Measurements from ENCODE around the gene ADARB2. TPM values are rescaled to one million over a fixed set of nuclear protein-coding genes. Genes with fewer than 3 reads are reported as not detected.

The ADARB2 gene
- total RNA-seq, 1 donor from 2014 or later = 1.8 TPM

DNA sequence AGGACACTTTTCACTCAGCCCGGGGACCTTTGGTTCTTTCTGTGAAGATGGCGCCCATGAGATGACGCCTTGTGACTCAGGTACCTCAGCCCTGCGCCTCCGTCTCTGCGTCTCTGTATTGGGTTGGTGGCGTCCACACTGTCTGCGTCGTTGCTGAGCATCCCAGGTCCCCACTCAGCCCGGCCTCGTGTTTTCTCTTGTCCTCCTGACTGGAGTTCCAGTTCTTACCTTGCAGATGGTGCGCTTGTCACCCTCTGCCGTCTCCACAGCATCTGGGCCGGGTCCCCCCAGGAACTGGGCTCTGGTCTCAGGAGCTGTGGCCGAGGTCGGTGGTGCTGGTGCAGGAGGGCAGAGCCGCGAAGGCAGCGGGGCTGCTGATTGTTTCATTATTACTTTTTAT, 530.7 kb downstream of the ADARB2 start:
- no peaks in the 10 kb centered on the region for H3K4me1 Mint-ChIP-seq
- no peaks in the 10 kb centered on the region for H3K36me3 Mint-ChIP-seq (ENCODE audit: low read depth)
- H3K27ac Mint-ChIP-seq (ENCODE audit: unreplicated experiment) = no peak overlapping the region
- H3K27me3 Mint-ChIP-seq (ENCODE audit: low read depth) = peaks cover 4% of the 10 kb centered on the region
- DNase-seq (ENCODE audit: low read depth, low spot score) = no peak
- TF ChIP-seq, protein P1, sequence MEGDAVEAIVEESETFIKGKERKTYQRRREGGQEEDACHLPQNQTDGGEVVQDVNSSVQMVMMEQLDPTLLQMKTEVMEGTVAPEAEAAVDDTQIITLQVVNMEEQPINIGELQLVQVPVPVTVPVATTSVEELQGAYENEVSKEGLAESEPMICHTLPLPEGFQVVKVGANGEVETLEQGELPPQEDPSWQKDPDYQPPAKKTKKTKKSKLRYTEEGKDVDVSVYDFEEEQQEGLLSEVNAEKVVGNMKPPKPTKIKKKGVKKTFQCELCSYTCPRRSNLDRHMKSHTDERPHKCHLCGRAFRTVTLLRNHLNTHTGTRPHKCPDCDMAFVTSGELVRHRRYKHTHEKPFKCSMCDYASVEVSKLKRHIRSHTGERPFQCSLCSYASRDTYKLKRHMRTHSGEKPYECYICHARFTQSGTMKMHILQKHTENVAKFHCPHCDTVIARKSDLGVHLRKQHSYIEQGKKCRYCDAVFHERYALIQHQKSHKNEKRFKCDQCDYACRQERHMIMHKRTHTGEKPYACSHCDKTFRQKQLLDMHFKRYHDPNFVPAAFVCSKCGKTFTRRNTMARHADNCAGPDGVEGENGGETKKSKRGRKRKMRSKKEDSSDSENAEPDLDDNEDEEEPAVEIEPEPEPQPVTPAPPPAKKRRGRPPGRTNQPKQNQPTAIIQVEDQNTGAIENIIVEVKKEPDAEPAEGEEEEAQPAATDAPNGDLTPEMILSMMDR (conservative IDR thresholded peaks at IDR 0.05) = no peak
- no peaks in the 10 kb centered on the region for H3K9me3 Mint-ChIP-seq
- H3K4me3 Mint-ChIP-seq = no peak overlapping the region

DNA sequence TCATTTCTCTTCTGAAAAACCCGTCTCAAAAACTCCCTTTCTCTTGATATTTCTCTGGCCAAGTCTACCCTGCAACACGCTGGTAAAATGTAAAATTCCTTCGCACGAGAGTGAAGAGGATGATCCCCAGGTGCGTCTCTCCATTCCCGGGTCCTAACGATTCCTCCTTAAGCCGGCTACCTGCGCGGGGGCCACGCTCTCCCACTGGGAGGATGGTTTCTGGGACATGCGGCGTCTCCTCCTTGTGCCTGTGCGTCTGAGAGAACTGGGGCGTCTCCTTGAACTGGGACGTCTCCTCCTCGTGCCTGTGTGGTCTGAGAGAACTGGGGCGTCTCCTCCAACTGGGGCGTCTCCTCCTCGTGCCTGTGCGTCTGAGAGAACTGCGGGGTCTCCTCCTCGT, 531.2 kb downstream of the ADARB2 start:
- no peak overlapping the region for H3K4me3 Mint-ChIP-seq
- no peak overlapping the region for H3K27ac Mint-ChIP-seq (ENCODE audit: unreplicated experiment)
- no peak for DNase-seq (ENCODE audit: low read depth, low spot score)
- no peaks in the 10 kb centered on the region for H3K9me3 Mint-ChIP-seq
- no peaks in the 10 kb centered on the region for H3K36me3 Mint-ChIP-seq (ENCODE audit: low read depth)
- TF ChIP-seq, protein P1 (conservative IDR thresholded peaks at IDR 0.05) = no peak
- no peaks in the 10 kb centered on the region for H3K4me1 Mint-ChIP-seq
- H3K27me3 Mint-ChIP-seq (ENCODE audit: low read depth) = peaks cover 1% of the 10 kb centered on the region

DNA sequence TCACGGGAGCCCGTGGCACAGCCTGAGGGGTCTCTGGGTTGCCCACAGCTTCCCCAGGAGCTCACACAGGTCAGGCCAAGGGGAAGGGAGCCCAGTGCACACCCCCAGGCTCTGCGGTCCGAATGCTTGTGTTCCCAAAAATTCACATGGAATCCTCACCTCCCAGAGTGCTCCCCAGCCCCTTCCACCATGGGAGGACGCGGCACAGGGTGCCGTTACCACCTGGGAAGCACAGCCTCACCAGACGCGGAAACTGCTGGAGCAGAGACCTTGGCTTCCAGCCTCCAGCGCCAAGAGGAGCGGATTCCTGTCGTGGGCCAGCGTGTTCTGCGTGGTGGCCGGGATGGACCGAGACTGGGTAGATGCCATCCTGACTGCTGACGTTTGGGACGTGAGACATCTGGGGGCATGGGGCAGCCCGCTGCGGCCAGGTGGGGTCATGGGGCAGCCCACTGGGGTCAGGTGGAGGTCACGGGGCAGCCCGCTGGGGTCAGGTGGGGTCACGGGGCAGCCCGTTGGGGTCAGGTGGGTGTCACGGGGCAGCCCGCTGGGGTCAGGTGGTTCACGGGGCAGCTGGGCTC, 531.8 kb downstream of the ADARB2 start:
- Mint-ChIP-seq H3K27me3 (ENCODE audit: low read depth) (no peaks in the 10 kb centered on the region), H3K36me3 (ENCODE audit: low read depth) (no peaks in the 10 kb centered on the region), H3K4me3 (no peak overlapping the region), H3K4me1 (peaks cover 4% of the 10 kb centered on the region), H3K9me3 (no peaks in the 10 kb centered on the region), H3K27ac (ENCODE audit: unreplicated experiment) (no peak overlapping the region)
- no peak for DNase-seq (ENCODE audit: low read depth, low spot score)
- TF ChIP-seq, protein P1 (conservative IDR thresholded peaks at IDR 0.05) = no peak

DNA sequence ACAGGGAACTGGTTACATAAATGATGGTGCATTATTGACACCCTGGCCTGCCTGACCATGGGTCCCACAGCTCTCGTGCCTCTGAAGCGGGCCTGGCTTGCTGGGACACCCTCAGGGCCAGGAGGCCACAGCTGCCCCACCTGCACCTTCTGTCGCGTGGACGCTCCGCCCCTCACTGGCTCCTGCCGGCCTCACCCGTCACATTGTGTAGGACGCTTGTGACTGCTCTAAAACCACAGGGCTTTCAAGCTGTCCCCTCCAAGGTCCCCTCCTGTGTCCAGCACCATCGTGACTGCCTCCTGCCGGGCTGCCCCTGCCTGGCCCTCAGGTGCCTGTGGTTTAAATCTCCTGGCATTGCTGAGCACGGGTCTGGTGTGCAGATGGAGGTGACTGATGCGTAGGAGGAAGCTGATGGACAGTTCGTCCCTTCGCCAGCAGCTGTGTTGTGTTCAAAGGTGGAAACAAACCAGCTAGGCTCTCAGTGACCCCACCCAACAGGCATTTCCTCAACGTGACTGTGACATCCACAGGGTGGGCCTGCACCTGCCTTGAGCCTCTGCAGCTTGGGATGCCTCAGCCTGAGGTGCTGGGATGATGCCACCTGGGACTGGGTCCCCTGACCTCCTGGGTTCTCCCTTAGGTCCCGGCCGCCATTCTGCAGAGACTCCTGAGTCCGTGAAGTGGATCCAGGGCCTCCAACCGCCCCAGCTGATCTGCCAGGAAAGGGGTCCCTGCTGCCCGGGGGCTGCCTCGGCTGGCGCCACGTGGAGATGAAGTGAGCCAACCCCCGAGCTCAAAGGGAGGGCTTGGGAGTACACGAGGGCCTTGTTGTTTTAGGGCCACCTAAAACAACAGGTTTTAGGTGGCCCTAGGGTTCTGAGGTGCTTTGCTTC, 532.6 kb downstream of the ADARB2 start:
- no peaks in the 10 kb centered on the region for H3K36me3 Mint-ChIP-seq (ENCODE audit: low read depth)
- no peaks in the 10 kb centered on the region for H3K27me3 Mint-ChIP-seq (ENCODE audit: low read depth)
- DNase-seq (ENCODE audit: low read depth, low spot score) = no peak
- TF ChIP-seq, protein P1 (conservative IDR thresholded peaks at IDR 0.05) = no peak
- H3K27ac Mint-ChIP-seq (ENCODE audit: unreplicated experiment) = no peak overlapping the region
- H3K9me3 Mint-ChIP-seq = no peaks in the 10 kb centered on the region
- peaks cover 5% of the 10 kb centered on the region for H3K4me1 Mint-ChIP-seq
- H3K4me3 Mint-ChIP-seq = no peak overlapping the region

DNA sequence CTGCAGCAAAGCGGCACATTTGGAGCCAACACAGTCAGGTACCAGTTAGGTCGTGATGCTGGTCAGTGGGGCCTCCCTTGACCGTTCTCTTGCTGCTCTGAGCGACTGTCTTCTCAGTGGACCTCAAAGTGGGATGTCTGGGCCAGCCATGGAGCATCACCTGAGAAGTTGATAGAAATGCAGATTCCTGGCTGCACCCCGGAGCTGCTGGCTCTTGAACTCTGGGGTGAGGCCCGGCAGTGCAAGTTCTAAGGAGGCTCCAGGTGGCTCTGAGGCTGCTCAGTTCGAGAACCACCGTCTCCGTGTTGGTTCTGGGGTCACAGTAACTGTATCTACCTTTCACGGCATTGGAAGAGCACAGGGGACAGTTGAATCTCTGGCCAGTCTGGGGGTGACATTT, 533.6 kb downstream of the ADARB2 start:
- H3K27ac Mint-ChIP-seq (ENCODE audit: unreplicated experiment) = no peak overlapping the region
- TF ChIP-seq, protein P1 (conservative IDR thresholded peaks at IDR 0.05) = no peak
- DNase-seq (ENCODE audit: low read depth, low spot score) = no peak
- no peaks in the 10 kb centered on the region for H3K27me3 Mint-ChIP-seq (ENCODE audit: low read depth)
- H3K36me3 Mint-ChIP-seq (ENCODE audit: low read depth) = no peaks in the 10 kb centered on the region
- peaks cover 5% of the 10 kb centered on the region for H3K4me1 Mint-ChIP-seq
- H3K9me3 Mint-ChIP-seq = no peaks in the 10 kb centered on the region
- no peak overlapping the region for H3K4me3 Mint-ChIP-seq
